Activated T-helper 9 cell treated with anti-CD3 and anti-CD28 coated beads, Interleukin-2, amount 50 U/mL, for 16 hours (primary cell): ENCODE results near the gene HSD17B2.

ENCODE experiments used
- DNase-seq: peaks from one replicate; pipeline ENCODE4 v3.0.0-alpha.2; 2020; ENCODE audit warnings: low read depth

Gene HSD17B2

DNA sequence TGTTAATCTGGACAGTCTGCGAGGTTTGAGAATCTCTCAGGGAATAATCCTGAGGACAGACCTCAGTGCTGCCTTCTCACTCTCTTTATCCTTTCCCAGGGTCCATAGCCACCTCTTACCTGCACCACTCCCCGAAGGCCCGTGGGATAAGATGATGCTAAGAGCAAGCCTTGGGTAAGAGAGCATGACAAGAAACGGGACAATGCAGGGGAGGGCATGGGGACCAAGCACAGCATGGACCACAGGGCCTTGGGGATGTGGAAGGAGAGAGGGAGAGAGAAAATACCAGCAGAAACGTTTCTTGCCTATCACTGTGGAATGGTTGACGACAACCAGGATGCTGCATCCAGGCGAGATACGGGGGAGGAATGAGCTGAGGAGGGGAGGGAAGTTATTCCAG lies 15.5 kb upstream of the HSD17B2 start:
- no peak for DNase-seq

GRCh38 chr16:82020051-82020450 lies 15.0 kb upstream of the HSD17B2 start:
- no peak for DNase-seq

- no peak for DNase-seq
Measured at GRCh38 chr16:82023206-82023605, 11.8 kb upstream of the HSD17B2 start.

- DNase-seq, result no peak
Measured at GRCh38 chr16:82024316-82024715, 10.7 kb upstream of the HSD17B2 start.

DNA sequence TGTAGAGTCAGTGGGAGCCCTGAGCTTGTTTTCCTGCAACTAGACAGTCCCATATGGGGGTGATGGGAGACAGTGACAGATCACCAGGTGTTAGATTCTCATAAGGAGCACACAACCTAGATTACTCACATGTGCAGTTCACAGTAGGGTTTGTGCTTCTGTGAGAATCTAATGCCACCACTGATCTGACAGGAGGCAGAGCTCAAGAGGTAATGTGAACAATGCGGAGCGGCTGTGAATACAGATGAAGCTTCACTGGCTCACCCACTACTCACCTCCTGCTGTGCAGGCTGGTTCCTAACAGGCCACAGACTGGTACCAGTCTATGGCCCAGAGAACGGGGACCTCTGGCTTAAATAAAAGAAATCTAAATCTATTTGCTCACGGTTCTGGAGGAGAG lies 10.2 kb upstream of the HSD17B2 start:
- DNase-seq, result no peak

- DNase-seq, result no peak
Measured at GRCh38 chr16:82027629-82028064, 7.4 kb upstream of the HSD17B2 start.

GRCh38 chr16:82031116-82032084 lies 3.7 kb upstream of the HSD17B2 start:
- DNase-seq, result no peak

DNA sequence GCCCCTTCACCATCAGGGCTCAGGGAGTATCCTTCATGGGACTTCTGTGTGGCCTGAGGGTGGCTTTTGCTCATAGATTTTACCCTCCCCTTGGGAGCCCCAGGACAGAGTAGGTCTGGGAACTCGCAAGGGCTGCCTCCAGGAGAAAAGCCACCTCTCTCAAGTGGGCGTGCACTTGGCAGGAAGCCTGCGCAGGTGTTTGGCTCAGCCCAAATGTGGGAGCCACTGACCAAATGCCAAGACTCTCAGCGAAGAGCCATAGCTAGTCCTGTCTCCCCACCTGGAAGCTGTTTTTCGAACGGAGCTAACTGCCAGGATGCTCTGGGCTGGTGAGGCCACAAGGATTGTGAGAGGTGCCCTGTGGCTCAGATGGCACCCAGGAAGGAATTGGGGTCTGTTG lies 2.0 kb upstream of the HSD17B2 start:
- no peak for DNase-seq

GRCh38 chr16:82033683-82034300 lies 1.3 kb upstream of the HSD17B2 start:
- DNase-seq, result no peak

DNA sequence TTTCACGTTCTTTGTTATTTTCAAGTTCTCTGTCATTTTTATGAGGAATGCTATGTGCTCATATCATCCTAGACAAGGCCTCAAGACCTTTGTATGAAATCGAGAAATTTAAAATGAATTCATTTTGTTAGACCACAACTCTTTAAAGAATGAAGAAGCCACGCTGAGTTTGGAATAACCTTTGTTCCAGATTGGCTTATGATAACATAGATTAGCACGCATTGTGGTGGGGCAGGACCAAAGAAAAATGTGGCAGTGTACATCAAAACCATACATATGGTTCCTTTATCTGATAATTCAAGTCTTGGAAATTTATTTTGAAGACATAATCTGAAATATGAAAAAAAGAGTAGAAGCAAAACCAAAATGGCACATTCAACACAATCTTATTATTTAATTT lies 2.2 kb downstream of the HSD17B2 start:
- DNase-seq, result no peak

GRCh38 chr16:82037666-82038065 lies 2.6 kb downstream of the HSD17B2 start:
- no peak for DNase-seq

DNA sequence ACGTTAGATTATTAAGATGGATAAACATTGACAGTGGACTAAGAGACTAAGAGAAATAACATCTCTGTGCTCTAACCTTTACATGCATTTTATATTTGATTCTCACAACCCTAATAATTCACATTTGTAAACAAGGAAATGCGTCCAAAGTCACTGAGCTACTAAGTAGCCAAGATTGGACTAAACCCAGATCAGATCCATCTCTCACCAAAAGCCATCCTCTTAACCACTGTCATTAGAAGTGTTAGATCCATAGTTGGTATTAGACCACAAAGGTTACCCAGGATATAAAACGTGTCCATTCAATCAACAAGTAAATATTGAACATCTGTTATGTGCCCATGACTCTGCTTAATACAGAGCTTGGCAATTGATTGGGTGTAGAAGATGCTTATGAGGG lies 5.2 kb downstream of the HSD17B2 start:
- no peak for DNase-seq

GRCh38 chr16:82041542-82041941 lies 6.5 kb downstream of the HSD17B2 start:
- no peak for DNase-seq

DNA sequence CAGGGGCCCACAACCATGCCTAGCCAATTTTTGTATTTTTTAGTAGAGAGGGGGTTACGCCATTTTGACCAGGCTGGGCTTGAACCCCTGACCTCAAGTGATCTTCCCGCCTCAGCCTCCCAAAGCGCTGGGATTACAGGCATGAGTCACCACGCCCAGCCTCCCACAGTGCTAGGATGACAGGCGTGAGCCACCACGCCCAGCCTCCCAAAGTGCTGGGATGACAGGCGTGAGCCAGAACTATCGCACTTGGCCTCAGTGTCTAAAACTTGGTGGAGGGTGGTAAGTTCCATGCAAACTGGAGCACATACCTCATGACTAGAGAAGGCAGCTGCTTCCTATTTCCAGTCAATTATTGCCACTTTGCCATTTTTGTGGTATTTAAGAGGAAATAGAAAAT lies 7.1 kb downstream of the HSD17B2 start:
- no peak for DNase-seq

- no peak for DNase-seq
Measured at GRCh38 chr16:82042846-82043245, 7.8 kb downstream of the HSD17B2 start.

DNA sequence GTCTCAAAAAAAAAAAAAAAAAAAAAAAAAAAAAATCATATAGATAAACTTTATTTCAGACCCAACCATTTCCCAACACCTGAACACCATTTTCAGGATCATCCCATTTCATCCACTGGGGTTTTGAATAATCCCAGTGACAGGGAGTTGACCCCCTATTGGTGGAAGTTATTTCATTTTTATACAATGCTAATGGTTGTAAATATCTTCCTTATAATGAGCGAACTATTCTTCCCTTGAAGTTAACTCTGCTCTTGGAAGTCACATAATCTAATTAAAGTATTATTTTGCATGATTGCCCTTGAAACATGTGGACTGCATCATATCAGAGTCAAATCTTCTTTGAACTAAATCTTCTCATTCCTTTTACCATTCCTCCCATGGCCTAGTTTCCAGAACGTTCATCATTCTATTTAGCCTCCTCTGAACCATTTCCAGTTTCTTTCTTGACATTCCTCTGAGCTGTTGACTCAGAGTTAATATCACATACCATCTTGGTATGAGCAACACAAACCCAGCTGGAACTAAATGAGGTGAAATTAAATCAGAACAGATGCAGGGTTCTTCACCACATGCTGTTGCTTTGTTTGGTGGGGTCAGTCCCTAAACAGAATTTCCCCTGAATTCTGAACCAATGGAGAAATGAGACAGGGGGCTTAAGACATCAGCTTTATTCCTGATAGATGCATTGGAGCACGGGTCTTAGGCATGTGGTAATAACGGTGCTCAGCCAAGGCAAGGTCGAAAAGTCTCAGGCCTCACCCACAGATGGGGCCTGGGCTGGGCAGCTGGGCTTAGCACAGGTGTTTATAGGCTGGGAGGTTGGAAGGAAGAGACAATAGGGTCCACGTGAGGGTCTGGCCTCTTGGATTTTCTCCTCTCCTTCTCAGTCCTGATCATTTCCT lies 8.9 kb downstream of the HSD17B2 start:
- no peak for DNase-seq

DNA sequence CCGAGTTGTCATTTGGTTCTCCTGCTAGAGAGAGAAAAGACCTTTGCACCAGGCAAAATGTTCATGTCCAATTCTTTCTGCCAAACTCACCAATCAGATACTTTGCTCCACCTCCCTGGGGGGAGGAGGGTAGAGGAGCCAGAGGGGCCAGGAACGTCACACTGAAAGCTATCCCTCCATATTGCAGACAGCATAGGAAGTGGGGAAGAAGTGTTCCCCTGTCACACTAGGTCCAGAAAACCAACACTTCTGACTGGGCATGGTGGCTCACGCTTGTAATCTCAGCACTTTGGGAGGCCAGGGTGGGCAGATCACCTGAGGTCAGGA lies 9.5 kb downstream of the HSD17B2 start:
- DNase-seq, result no peak

DNA sequence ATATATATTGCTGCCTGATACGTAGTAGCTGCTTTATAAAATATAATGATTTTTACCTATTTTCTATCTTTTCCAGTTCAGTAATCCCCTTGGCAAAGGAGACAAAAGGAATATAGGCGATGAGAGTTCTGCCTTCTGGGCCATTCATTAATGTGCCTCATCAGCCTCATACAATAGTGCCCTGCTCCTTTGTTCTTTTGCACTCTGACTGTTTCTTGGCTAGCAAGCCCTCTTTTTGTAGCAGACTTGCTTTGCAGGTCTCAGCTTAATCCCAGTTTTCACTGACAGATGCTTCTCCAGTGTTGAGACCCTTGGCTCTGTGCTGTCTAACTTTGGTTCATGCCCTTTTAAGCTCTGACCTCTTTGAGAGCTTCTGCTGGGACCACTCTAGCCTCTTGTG lies 10.4 kb downstream of the HSD17B2 start:
- DNase-seq, result no peak

GRCh38 chr16:82046541-82046940 lies 11.5 kb downstream of the HSD17B2 start:
- DNase-seq, result no peak

DNA sequence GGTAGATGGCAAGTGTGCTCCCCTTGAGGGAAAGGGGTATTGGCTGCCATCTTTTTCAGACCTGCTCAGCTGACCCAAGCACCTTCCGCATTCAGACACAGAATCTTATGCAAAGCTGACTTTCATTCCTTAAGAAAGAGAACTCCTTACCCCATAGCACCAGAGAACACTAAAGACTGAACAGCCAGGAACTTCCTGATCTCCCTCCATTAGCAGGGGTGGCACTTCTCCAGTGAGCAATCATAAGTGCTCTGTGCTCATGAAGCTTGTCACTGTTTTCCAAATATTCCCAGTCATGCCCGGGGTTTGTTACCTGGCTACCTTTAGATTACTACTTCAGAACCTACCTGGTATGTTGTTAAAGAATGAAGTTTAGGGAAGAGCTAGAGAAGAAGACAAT lies 11.9 kb downstream of the HSD17B2 start:
- DNase-seq, result no peak

DNA sequence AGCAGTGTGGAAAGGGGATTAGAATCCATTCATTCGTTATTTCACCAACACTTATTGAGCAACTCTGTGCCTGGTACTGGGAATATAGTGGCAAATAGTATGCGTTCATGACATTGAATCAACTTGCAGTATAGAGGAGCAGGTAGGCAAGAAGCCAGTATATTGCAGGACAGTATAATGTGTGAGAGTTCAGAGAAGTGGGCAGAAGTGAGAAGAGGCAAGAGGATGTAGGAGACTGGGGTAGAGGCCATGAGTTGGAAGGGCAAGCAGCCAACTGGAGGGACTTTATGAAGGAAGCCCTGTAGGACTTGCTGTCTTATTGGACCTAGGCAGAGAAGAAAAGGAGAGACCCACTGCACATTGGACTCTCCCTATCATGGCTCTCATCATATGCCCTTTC lies 12.3 kb downstream of the HSD17B2 start:
- no peak for DNase-seq

GRCh38 chr16:82047787-82048186 lies 12.7 kb downstream of the HSD17B2 start:
- DNase-seq, result no peak

GRCh38 chr16:82049484-82049883 lies 14.4 kb downstream of the HSD17B2 start:
- no peak for DNase-seq
